Loucy (cell line): Measurements from ENCODE around the gene PDCD4.

Source experiments
- H2AFZ ChIP-seq: fragments of 200-600 bp; sonication (generic); 2 replicates; pipeline ENCODE4 v1.6.0; 2016; ENCODE audit warnings: antibody characterized with exemption, mild to moderate bottlenecking, low read length, moderate library complexity
- H3F3A ChIP-seq: fragments of 200-600 bp; 2 replicates; pipeline ENCODE4 v1.6.0; 2016; ENCODE audit warnings: antibody characterized with exemption, low read depth, mild to moderate bottlenecking
- H3K27me3 ChIP-seq: fragments of 200-600 bp; sonication (generic); 2 replicates; pipeline ENCODE4 v1.6.1; 2014; ENCODE audit warnings: low read length, mild to moderate bottlenecking; ENCODE audit not compliant: insufficient read depth, poor library complexity, severe bottlenecking
- H3K36me3 ChIP-seq: fragments of 200-600 bp; sonication (generic); 2 replicates; pipeline ENCODE4 v1.6.1; 2016; ENCODE audit warnings: low read length; ENCODE audit not compliant: insufficient read depth
- H3K4me1 ChIP-seq: fragments of 200-600 bp; sonication (generic); 2 replicates; pipeline ENCODE4 v1.5.1; 2014; ENCODE audit warnings: low read length, mild to moderate bottlenecking; ENCODE audit not compliant: insufficient read depth, poor library complexity, severe bottlenecking
- H3K4me2 ChIP-seq: fragments of 200-600 bp; sonication (generic); 2 replicates; pipeline ENCODE4 v1.6.0; 2014; ENCODE audit warnings: antibody characterized with exemption, low read length, low read depth, mild to moderate bottlenecking; ENCODE audit not compliant: poor library complexity, severe bottlenecking
- H3K4me3 ChIP-seq: fragments of 200-600 bp; sonication (generic); 2 replicates; pipeline ENCODE4 v1.5.1; 2014; ENCODE audit warnings: low read length, mild to moderate bottlenecking, mixed read lengths; ENCODE audit not compliant: poor library complexity, severe bottlenecking
- H3K79me2 ChIP-seq: fragments of 200-600 bp; sonication (generic); 2 replicates; pipeline ENCODE4 v1.6.1; 2014; ENCODE audit warnings: low read length; ENCODE audit not compliant: insufficient read depth
- H3K9ac ChIP-seq: fragments of 200-600 bp; sonication (generic); 2 replicates; pipeline ENCODE4 v1.6.0; 2014; ENCODE audit warnings: mild to moderate bottlenecking, low read depth, low read length, moderate library complexity; ENCODE audit not compliant: poor library complexity, severe bottlenecking
- H3K9me2 ChIP-seq: fragments of 200-600 bp; sonication (generic); replicated peaks from 2 replicates; pipeline ENCODE4 v1.6.1; 2016; ENCODE audit warnings: low read depth, low read length, mixed read lengths
- H3K9me3 ChIP-seq: fragments of 200-600 bp; sonication (generic); 2 replicates; pipeline ENCODE4 v1.6.1; 2014; ENCODE audit warnings: mild to moderate bottlenecking, antibody characterized with exemption, low read length, low read depth; ENCODE audit not compliant: insufficient read depth
- H4K20me1 ChIP-seq: fragments of 200-600 bp; sonication (generic); 2 replicates; pipeline ENCODE4 v1.6.0; 2014; ENCODE audit warnings: antibody characterized with exemption, low read length, mild to moderate bottlenecking; ENCODE audit not compliant: insufficient read depth, poor library complexity, severe bottlenecking
- CTCF ChIP-seq: fragments of 200-600 bp; sonication (generic); conservative IDR thresholded peaks from 2 replicates; pipeline ENCODE4 v1.5.1; 2014; ENCODE audit warnings: mild to moderate bottlenecking, antibody characterized with exemption, low read length
- EZH2phosphoT487 ChIP-seq: fragments of 200-600 bp; IDR thresholded peaks from 2 replicates; pipeline ENCODE4 v1.6.1; 2018; ENCODE audit warnings: antibody characterized with exemption, mild to moderate bottlenecking, moderate library complexity, borderline replicate concordance

The PDCD4 gene

DNA sequence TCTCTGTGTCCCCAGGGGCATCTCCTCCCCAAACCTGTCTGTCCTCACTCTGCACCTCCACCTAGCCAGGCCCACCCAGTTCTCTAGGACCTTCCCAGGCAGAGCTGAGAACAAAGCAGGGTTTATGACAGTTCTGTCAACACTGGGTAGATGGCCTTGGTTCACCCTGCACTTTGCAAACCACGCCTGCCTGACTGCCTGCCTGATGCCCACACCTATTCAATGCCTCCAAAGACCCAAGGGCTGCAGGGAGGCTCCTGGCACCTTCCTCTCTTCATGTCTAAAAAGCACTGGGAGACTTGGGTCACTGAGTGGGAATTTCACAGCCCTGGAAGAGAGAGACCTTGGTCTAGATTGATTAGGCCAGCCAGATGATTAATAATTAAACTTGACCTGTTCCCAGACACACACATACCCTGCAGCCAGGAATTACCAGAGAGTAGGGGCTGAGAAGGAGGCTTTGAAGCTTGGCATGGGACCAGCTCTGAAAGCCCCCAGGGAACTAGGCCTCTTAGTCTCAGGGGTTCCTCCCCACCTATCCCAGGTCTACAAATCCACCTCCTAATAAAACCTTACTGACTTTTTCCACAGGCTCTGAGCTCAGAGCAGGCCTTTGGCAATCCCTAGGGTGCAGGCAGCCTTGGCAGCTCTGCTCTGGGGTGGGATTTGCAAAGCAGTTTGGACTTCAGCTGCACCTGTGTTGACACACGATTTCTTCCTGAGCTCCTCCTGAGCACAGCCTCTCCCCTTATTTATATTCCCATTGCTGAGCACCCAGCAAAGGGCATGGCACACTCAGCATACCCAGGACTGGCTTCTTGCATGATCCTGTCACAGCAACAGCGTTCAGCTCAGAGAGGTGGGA is 25.7 kb upstream of the PDCD4 start:
- Histone ChIP-seq H3K9me2 (no peaks in the 10 kb centered on the region), H3K4me2 (no peak overlapping the region), H3K4me1 (peaks cover 73% of the 10 kb centered on the region), H3K9ac (peak overlapping the region; percentile 46), H4K20me1 (no peaks in the 10 kb centered on the region), H3K4me3 (no peak overlapping the region), H3K27me3 (no peaks in the 10 kb centered on the region), H3F3A (no peaks in the 10 kb centered on the region), H3K9me3 (no peaks in the 10 kb centered on the region), H2AFZ (no peak overlapping the region), H3K79me2 (no peaks in the 10 kb centered on the region), H3K36me3 (no peaks in the 10 kb centered on the region)
- TF ChIP-seq EZH2phosphoT487 (no peak), CTCF (no peak)

DNA sequence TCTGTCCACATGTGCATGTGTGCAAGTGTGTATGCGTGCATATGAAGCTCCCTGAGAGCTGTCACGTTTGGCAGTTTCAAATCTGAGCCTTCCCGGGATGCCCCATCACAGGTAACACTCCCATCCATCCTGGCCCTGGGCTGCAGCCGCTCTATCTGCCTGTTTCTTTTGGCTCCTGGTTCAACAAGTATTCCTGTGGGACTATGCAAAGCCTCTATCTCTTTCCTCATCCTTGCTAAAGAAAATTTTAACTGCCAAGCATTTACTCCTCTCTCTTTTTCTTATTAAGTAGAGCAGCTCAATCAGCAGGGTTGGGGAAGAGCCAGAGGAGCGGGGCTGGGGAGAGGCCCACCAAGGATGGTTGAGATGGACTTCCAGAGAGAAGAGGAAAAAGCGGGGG is 24.4 kb upstream of the PDCD4 start:
- TF ChIP-seq EZH2phosphoT487 (no peak), CTCF (no peak)

GRCh38 chr10:110848106-110848505 is 23.6 kb upstream of the PDCD4 start:
- no peaks in the 10 kb centered on the region for H3K9me2 ChIP-seq
- H3K36me3 ChIP-seq: no peaks in the 10 kb centered on the region
- H3K9ac ChIP-seq: no peak overlapping the region
- no peak overlapping the region for H2AFZ ChIP-seq
- no peak overlapping the region for H3K4me2 ChIP-seq
- no peaks in the 10 kb centered on the region for H4K20me1 ChIP-seq
- no peaks in the 10 kb centered on the region for H3F3A ChIP-seq
- TF ChIP-seq CTCF: no peak
- TF ChIP-seq EZH2phosphoT487: no peak
- no peaks in the 10 kb centered on the region for H3K79me2 ChIP-seq
- H3K4me1 ChIP-seq: peaks cover 80% of the 10 kb centered on the region
- H3K27me3 ChIP-seq: no peaks in the 10 kb centered on the region
- no peak overlapping the region for H3K4me3 ChIP-seq
- H3K9me3 ChIP-seq: no peaks in the 10 kb centered on the region

More for the DNA sequence above, 24.4 kb upstream of the PDCD4 start:
- Histone ChIP-seq H4K20me1 (no peaks in the 10 kb centered on the region), H3K9me2 (no peaks in the 10 kb centered on the region), H3K27me3 (no peaks in the 10 kb centered on the region), H3K9me3 (no peaks in the 10 kb centered on the region), H2AFZ (no peak overlapping the region), H3K79me2 (no peaks in the 10 kb centered on the region), H3K4me3 (no peak overlapping the region), H3K4me1 (peaks cover 80% of the 10 kb centered on the region), H3K4me2 (no peak overlapping the region), H3K9ac (no peak overlapping the region), H3F3A (no peaks in the 10 kb centered on the region), H3K36me3 (no peaks in the 10 kb centered on the region)
